ENCODE results near the gene RFX3.

RFX3 gene

GRCh38 chr9:3507395-3508077, 18.3 kb downstream of the RFX3 start:
- TF ChIP-seq CTCF (IDR thresholded peaks at IDR 0.05; ENCODE audit: low read length, missing control alignments) = no peak
- no peak for DNase-seq (ENCODE audit: low read depth)
- H3K4me3 ChIP-seq (replicated peaks; ENCODE audit: low read depth, low read length) = no peak overlapping the region

- DNase-seq (ENCODE audit: low read depth) = no peak
- TF ChIP-seq CTCF (IDR thresholded peaks at IDR 0.05; ENCODE audit: low read length, missing control alignments) = no peak
- no peak overlapping the region for H3K4me3 ChIP-seq (replicated peaks; ENCODE audit: low read depth, low read length)
Measured at GRCh38 chr9:3506164-3506563, 19.6 kb downstream of the RFX3 start.

DNA sequence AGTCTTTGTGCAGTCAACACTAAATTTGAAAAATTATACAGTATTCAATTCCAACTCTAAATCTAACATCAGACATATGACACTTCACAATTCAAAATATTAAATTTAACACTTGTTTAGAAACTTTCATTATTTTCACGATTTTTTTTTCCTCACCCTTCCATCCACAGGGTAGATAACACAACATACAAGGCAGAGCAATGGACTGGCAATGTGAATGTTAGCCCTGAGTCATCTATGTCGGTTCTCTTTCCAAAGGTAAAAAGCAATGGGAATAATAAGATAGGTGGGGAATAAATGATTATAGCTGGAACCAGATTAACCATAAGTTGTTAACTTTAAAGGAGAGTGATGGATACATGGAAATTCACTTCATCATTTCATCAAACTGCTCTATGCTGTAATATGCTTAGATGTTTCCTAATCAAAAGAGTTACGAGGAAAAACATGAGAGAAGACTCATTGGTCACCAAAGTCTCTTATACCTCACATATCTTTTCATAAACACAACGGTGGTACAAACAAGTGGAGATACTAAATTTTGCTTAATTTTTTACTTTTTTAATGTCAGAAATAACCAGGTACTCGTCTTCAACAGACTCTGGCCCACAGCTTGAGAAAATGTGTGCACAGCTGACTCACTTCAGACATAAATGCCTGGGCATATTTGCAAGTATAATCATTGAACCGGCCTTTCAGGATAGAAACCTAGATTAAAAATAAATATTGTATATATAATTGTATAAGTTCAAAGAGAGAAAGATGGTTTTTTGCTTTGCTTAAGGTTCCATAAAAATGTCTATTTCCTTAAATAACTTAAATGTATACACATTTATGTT, 23.0 kb downstream of the RFX3 start:
- no peak overlapping the region for H3K4me3 ChIP-seq (replicated peaks; ENCODE audit: low read depth, low read length)
- no peak for DNase-seq (ENCODE audit: low read depth)

GRCh38 chr9:3500044-3500443, 25.8 kb downstream of the RFX3 start:
- DNase-seq (ENCODE audit: low read depth) = no peak
- no peak overlapping the region for H3K4me3 ChIP-seq (replicated peaks; ENCODE audit: low read depth, low read length)
- TF ChIP-seq CTCF (IDR thresholded peaks at IDR 0.05; ENCODE audit: low read length, missing control alignments) = no peak

More for the DNA sequence above, 23.0 kb downstream of the RFX3 start:
- no peak for TF ChIP-seq CTCF (IDR thresholded peaks at IDR 0.05; ENCODE audit: low read length, missing control alignments)

GRCh38 chr9:3498691-3499090, 27.1 kb downstream of the RFX3 start:
- no peak for TF ChIP-seq CTCF (IDR thresholded peaks at IDR 0.05; ENCODE audit: low read length, missing control alignments)
- no peak overlapping the region for H3K4me3 ChIP-seq (replicated peaks; ENCODE audit: low read depth, low read length)
- DNase-seq (ENCODE audit: low read depth) = peak; percentile 43

DNA sequence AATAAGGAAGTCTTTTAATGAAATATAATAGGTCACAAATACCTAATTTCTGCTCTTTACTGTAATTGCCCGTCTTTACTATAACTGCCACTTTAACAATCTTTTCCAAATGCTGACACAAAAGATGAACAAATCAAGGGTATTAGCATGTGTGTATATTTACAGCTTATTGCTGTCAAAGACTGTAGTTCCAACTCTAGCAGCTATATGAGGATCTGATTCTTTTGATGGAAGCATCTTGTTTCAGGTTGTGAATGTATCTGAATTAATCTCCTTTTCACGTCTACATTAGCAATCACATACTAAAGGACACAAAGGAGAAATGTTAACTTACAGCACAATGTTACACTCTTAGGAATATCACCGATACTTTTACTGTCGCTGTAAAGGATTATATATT, 27.9 kb downstream of the RFX3 start:
- DNase-seq (ENCODE audit: low read depth) = no peak
- no peak for TF ChIP-seq CTCF (IDR thresholded peaks at IDR 0.05; ENCODE audit: low read length, missing control alignments)

More for the DNA sequence above, 27.9 kb downstream of the RFX3 start:
- H3K4me3 ChIP-seq (replicated peaks; ENCODE audit: low read depth, low read length) = no peak overlapping the region
